ENCODE measurements around the gene KIF26B. TPM values are rescaled to one million over a fixed set of nuclear protein-coding genes. Genes with fewer than 3 reads are reported as not detected.
"Not testable (repeated sequence)": the region's sequence is repeated elsewhere in the genome, so short reads cannot be mapped to it uniquely, and the experiment has no call there.

Gene KIF26B
- total RNA-seq, 2 experiments from 2014 or later: not detected

- H3K9me2 ChIP-seq (ENCODE audit: insufficient read depth, low read length): no peaks in the 10 kb centered on the region
- no peaks in the 10 kb centered on the region for H3K9me3 ChIP-seq (ENCODE audit: low read length)
- no peak for DNase-seq (ENCODE audit: low spot score)
- ChIA-PET CTCF (ENCODE audit: unreplicated experiment) (no interaction called here), POLR2A (no interaction called here)
- no peaks in the 10 kb centered on the region for H3K36me3 ChIP-seq (ENCODE audit: insufficient read depth, low read length)
- H2AFZ ChIP-seq (ENCODE audit: low read length): no peak overlapping the region
- H3K4me3 ChIP-seq (ENCODE audit: low read depth, low read length, poor library complexity, severe bottlenecking): no peak overlapping the region
- no peak for TF ChIP-seq CTCF (conservative IDR thresholded peaks at IDR 0.05; ENCODE audit: low read length)
- no peak for TF ChIP-seq EZH2phosphoT487 (IDR thresholded peaks at IDR 0.05; ENCODE audit: borderline replicate concordance, low read depth, low read length)
- no peak overlapping the region for H3K4me2 ChIP-seq (ENCODE audit: low read length)
- H3K79me2 ChIP-seq (ENCODE audit: insufficient read depth, low read depth, low read length): no peaks in the 10 kb centered on the region
- BruUV-seq (replicated peaks): no TSS peak
- intact Hi-C loops (cut with micrococcal nuclease; ENCODE audit: unreplicated experiment): no loop called here
- H3K27ac ChIP-seq (ENCODE audit: low read depth, low read length, poor library complexity, severe bottlenecking): no peak overlapping the region
- no peaks in the 10 kb centered on the region for H4K20me1 ChIP-seq (ENCODE audit: insufficient read depth, low read length)
- H3K4me1 ChIP-seq (ENCODE audit: insufficient read depth, low read length, poor library complexity, severe bottlenecking): no peaks in the 10 kb centered on the region
Observed at GRCh38 chr1:245334235-245334634, 179.4 kb downstream of the KIF26B start.

GRCh38 chr1:245334827-245335490, 180.2 kb downstream of the KIF26B start:
- CTCF ChIA-PET (ENCODE audit: unreplicated experiment): no interaction called here
- Histone ChIP-seq H3K4me2 (ENCODE audit: low read length) (no peak overlapping the region), H4K20me1 (ENCODE audit: insufficient read depth, low read length) (no peaks in the 10 kb centered on the region), H3K4me3 (ENCODE audit: low read depth, low read length, poor library complexity, severe bottlenecking) (no peak overlapping the region), H3K9me2 (ENCODE audit: insufficient read depth, low read length) (no peaks in the 10 kb centered on the region), H3K9me3 (ENCODE audit: low read length) (no peaks in the 10 kb centered on the region), H2AFZ (ENCODE audit: low read length) (no peak overlapping the region), H3K4me1 (ENCODE audit: insufficient read depth, low read length, poor library complexity, severe bottlenecking) (no peaks in the 10 kb centered on the region), H3K79me2 (ENCODE audit: insufficient read depth, low read depth, low read length) (no peaks in the 10 kb centered on the region), H3K36me3 (ENCODE audit: insufficient read depth, low read length) (no peaks in the 10 kb centered on the region), H3K27ac (ENCODE audit: low read depth, low read length, poor library complexity, severe bottlenecking) (no peak overlapping the region)
- intact Hi-C loops (cut with micrococcal nuclease; ENCODE audit: unreplicated experiment): no loop called here
- TF ChIP-seq CTCF (conservative IDR thresholded peaks at IDR 0.05; ENCODE audit: low read length) (no peak), EZH2phosphoT487 (IDR thresholded peaks at IDR 0.05; ENCODE audit: borderline replicate concordance, low read depth, low read length) (no peak)
- POLR2A ChIA-PET: no interaction called here
- DNase-seq (ENCODE audit: low spot score): no peak
- no TSS peak for BruUV-seq (replicated peaks)

GRCh38 chr1:245335684-245336083, 180.9 kb downstream of the KIF26B start:
- H3K27ac ChIP-seq (ENCODE audit: low read depth, low read length, poor library complexity, severe bottlenecking); intact Hi-C loops (cut with micrococcal nuclease; ENCODE audit: unreplicated experiment); H4K20me1 ChIP-seq (ENCODE audit: insufficient read depth, low read length); H2AFZ ChIP-seq (ENCODE audit: low read length); POLR2A ChIA-PET; BruUV-seq (replicated peaks); CTCF ChIA-PET (ENCODE audit: unreplicated experiment); H3K9me2 ChIP-seq (ENCODE audit: insufficient read depth, low read length); H3K4me3 ChIP-seq (ENCODE audit: low read depth, low read length, poor library complexity, severe bottlenecking); H3K4me2 ChIP-seq (ENCODE audit: low read length); H3K36me3 ChIP-seq (ENCODE audit: insufficient read depth, low read length); H3K79me2 ChIP-seq (ENCODE audit: insufficient read depth, low read depth, low read length); H3K9me3 ChIP-seq (ENCODE audit: low read length); DNase-seq (ENCODE audit: low spot score); H3K4me1 ChIP-seq (ENCODE audit: insufficient read depth, low read length, poor library complexity, severe bottlenecking): not testable (repeated sequence)

Measured in OCI-LY7 (cell line).